PC-3 (cell line): ENCODE data around the gene MAPKAP1. TPM values are rescaled to one million over a fixed set of nuclear protein-coding genes. Genes with fewer than 3 reads are reported as not detected.

Experiments used
- ATAC-seq: fragments of 200-7000 bp; cut with Tn5 transposase; 2 replicates; pipeline ENCODE4 v1.9.1; 2020; ENCODE audit warnings: mild to moderate bottlenecking, moderate library complexity
- BruUV-seq: library from RNA; stranded (reverse); fragments of 400-500 nt; replicated peaks from 2 replicates; lab custom pipeline; 2021; lab: Mats Ljungman, UMichigan
- CTCF ChIA-PET: fragments of 300-600 bp; sonication (Branson Sonifier 250); formaldehyde crosslinking; loops from one replicate; lab custom pipeline; 2022; ENCODE audit warnings: antibody characterized with exemption; lab: Charles Lee
- POLR2A ChIA-PET: fragments of 300-600 bp; sonication (Branson Sonifier 250); formaldehyde crosslinking; loops from one replicate; lab custom pipeline; 2022; ENCODE audit warnings: antibody characterized with exemption; ENCODE audit not compliant: unreplicated experiment; lab: Charles Lee
- DNase-seq: peaks from one replicate; pipeline ENCODE4 v3.0.0-alpha.2; 2015
- H2AFZ ChIP-seq: fragments of 300-600 bp; sonication (generic); 2 replicates; pipeline ENCODE4 v1.6.0; 2016; ENCODE audit warnings: antibody characterized with exemption, low read length
- H3F3A ChIP-seq: fragments of 300-600 bp; sonication (generic); one replicate; pipeline ENCODE4 v1.6.0; 2017; ENCODE audit warnings: antibody characterized with exemption, low read length, control low read depth, mild to moderate bottlenecking; ENCODE audit not compliant: unreplicated experiment
- H3K27ac ChIP-seq: fragments of 300-600 bp; sonication (generic); 2 replicates; pipeline ENCODE4 v1.5.1; 2016; ENCODE audit warnings: mild to moderate bottlenecking, low read length
- H3K27me3 ChIP-seq: fragments of 300-600 bp; sonication (generic); 2 replicates; pipeline ENCODE4 v1.6.1; 2016; ENCODE audit warnings: low read length, mixed read lengths
- H3K36me3 ChIP-seq: fragments of 300-600 bp; sonication (generic); 2 replicates; pipeline ENCODE4 v1.6.1; 2016; ENCODE audit warnings: low read depth, mixed run types, low read length, mixed read lengths
- H3K4me1 ChIP-seq: fragments of 300-600 bp; sonication (generic); 2 replicates; pipeline ENCODE4 v1.5.1; 2016; ENCODE audit warnings: low read length; ENCODE audit not compliant: insufficient read depth
- H3K4me2 ChIP-seq: fragments of 300-600 bp; sonication (generic); 2 replicates; pipeline ENCODE4 v1.6.0; 2016; ENCODE audit warnings: low read length
- H3K4me3 ChIP-seq: fragments of 300-600 bp; sonication (generic); 2 replicates; pipeline ENCODE4 v1.5.1; 2016; ENCODE audit warnings: mild to moderate bottlenecking, low read length, mixed read lengths
- H3K79me2 ChIP-seq: fragments of 300-600 bp; sonication (generic); 2 replicates; pipeline ENCODE4 v1.6.1; 2017; ENCODE audit warnings: low read length, mixed read lengths
- H3K9ac ChIP-seq: fragments of 300-600 bp; sonication (generic); 2 replicates; pipeline ENCODE4 v1.6.0; 2016; ENCODE audit warnings: mild to moderate bottlenecking, low read length
- H3K9me2 ChIP-seq: fragments of 300-600 bp; sonication (generic); replicated peaks from 2 replicates; pipeline ENCODE4 v1.6.1; 2016; ENCODE audit warnings: mixed run types, low read length, mixed read lengths
- H3K9me3 ChIP-seq: fragments of 300-600 bp; sonication (generic); 2 replicates; pipeline ENCODE4 v1.6.1; 2016; ENCODE audit warnings: low read length, mixed read lengths
- H4K20me1 ChIP-seq: fragments of 300-600 bp; sonication (generic); 2 replicates; pipeline ENCODE4 v1.6.1; 2016; ENCODE audit warnings: low read length, mixed read lengths
- CTCF ChIP-seq: fragments of 300-600 bp; sonication (generic); conservative IDR thresholded peaks from 2 replicates; pipeline ENCODE4 v1.5.1; 2017; ENCODE audit warnings: antibody characterized with exemption, low read depth, mild to moderate bottlenecking, low read length
- EZH2 ChIP-seq: fragments of 300-600 bp; sonication (generic); IDR thresholded peaks from one replicate; pipeline ENCODE4 v1.6.1; 2017; ENCODE audit warnings: antibody characterized with exemption, mild to moderate bottlenecking, low read length; ENCODE audit not compliant: unreplicated experiment
- EZH2phosphoT487 ChIP-seq: fragments of 300-600 bp; sonication (generic); IDR thresholded peaks from 2 replicates; pipeline ENCODE4 v1.6.1; 2018; ENCODE audit warnings: mild to moderate bottlenecking, antibody characterized with exemption, low read length, borderline replicate concordance
- intact Hi-C: fragments of 100-400 bp; cut with micrococcal nuclease; formaldehyde crosslinking; loops from 2 replicates; pipeline ENCODE4 v1.9.0; 2023
- total RNA-seq: library from RNA; depleted of rRNA; stranded (reverse); fragments of >200 nt; gene quantifications from 2 replicates; pipeline ENCODE4 v1.2.3, GENCODE V29; 2014

The MAPKAP1 gene
- total RNA-seq, 1 experiment from 2014 or later: 128 TPM

- ATAC-seq: no peak
- H3K4me2 ChIP-seq: no peak overlapping the region
- H3K9me3 ChIP-seq: no peaks in the 10 kb centered on the region
- no peak overlapping the region for H3K27ac ChIP-seq
- intact Hi-C loops: no loop called here
- H3F3A ChIP-seq: no peaks in the 10 kb centered on the region
- H3K79me2 ChIP-seq: peaks cover 16% of the 10 kb centered on the region
- no peaks in the 10 kb centered on the region for H4K20me1 ChIP-seq
- ChIA-PET POLR2A (no interaction called here), CTCF (no interaction called here)
- H3K36me3 ChIP-seq: no peaks in the 10 kb centered on the region; the same call in 1 of the 2 replicates
- H3K9me2 ChIP-seq: no peaks in the 10 kb centered on the region
- no peaks in the 10 kb centered on the region for H3K27me3 ChIP-seq
- H3K4me3 ChIP-seq: no peak overlapping the region
- no peak for DNase-seq
- BruUV-seq: no TSS peak
- peaks cover 26% of the 10 kb centered on the region for H3K4me1 ChIP-seq
- no peak overlapping the region for H3K9ac ChIP-seq
- H2AFZ ChIP-seq: no peak overlapping the region
- no peak for TF ChIP-seq EZH2phosphoT487
- TF ChIP-seq CTCF: no peak
- TF ChIP-seq EZH2: no peak
These were observed 53.7 kb downstream of the MAPKAP1 start for GRCh38 chr9:125653325-125653724.

GRCh38 chr9:125652759-125653158 is 54.2 kb downstream of the MAPKAP1 start:
- Histone ChIP-seq H3K4me2 (no peak overlapping the region), H3K36me3 (no peaks in the 10 kb centered on the region; the same call in 1 of the 2 replicates), H4K20me1 (no peaks in the 10 kb centered on the region), H2AFZ (no peak overlapping the region), H3K9ac (no peak overlapping the region), H3K9me3 (no peaks in the 10 kb centered on the region), H3K9me2 (no peaks in the 10 kb centered on the region), H3K4me3 (no peak overlapping the region), H3K27me3 (no peaks in the 10 kb centered on the region), H3K4me1 (peaks cover 28% of the 10 kb centered on the region), H3F3A (no peaks in the 10 kb centered on the region), H3K27ac (no peak overlapping the region), H3K79me2 (peaks cover 22% of the 10 kb centered on the region)
- no peak for ATAC-seq
- no peak for DNase-seq
- POLR2A ChIA-PET: no interaction called here
- BruUV-seq: no TSS peak
- CTCF ChIA-PET: no interaction called here
- TF ChIP-seq EZH2: no peak
- TF ChIP-seq CTCF: no peak
- no peak for TF ChIP-seq EZH2phosphoT487
- intact Hi-C loops: no loop called here

- Histone ChIP-seq H3K4me1 (peaks cover 28% of the 10 kb centered on the region), H3F3A (no peaks in the 10 kb centered on the region), H2AFZ (no peak overlapping the region), H3K9ac (no peak overlapping the region), H3K27me3 (no peaks in the 10 kb centered on the region), H3K79me2 (peaks cover 27% of the 10 kb centered on the region), H3K36me3 (no peaks in the 10 kb centered on the region; the same call in 1 of the 2 replicates), H3K4me3 (no peak overlapping the region), H3K9me3 (no peaks in the 10 kb centered on the region), H4K20me1 (no peaks in the 10 kb centered on the region), H3K27ac (no peak overlapping the region), H3K9me2 (no peaks in the 10 kb centered on the region), H3K4me2 (no peak overlapping the region)
- ATAC-seq (no peak), DNase-seq (no peak)
- CTCF ChIA-PET: no interaction called here
- POLR2A ChIA-PET: no interaction called here
- intact Hi-C loops: no loop called here
- no TSS peak for BruUV-seq
- no peak for TF ChIP-seq EZH2
- no peak for TF ChIP-seq CTCF
- TF ChIP-seq EZH2phosphoT487: no peak
These were observed 54.8 kb downstream of the MAPKAP1 start for GRCh38 chr9:125652233-125652594.
